Kasumi-1 (cell line): ENCODE results near the gene LMO2.
A peak's percentile ranks its signal among the peaks of the same experiment; 100 is the strongest.
"Not testable (repeated sequence)": the region's sequence is repeated elsewhere in the genome, so short reads cannot be mapped to it uniquely, and the experiment has no call there.

Experiments
- DNase-seq, 2 experiments: peaks; one replicate each; lab custom pipeline; 2025; lab: John Stamatoyannopoulos, UW

LMO2 gene

GRCh38 chr11:33891714-33892327, at the start of gene LMO2:
LMO2 (minus strand) TSS chr11:33892076; CDS start chr11:33869716, 22,360 bp downstream.
- peak; percentile 88 to 92 for DNase-seq

GRCh38 chr11:33940538-33940815, 48.6 kb upstream of the LMO2 start:
- no peak for DNase-seq

GRCh38 chr11:33936725-33937604, 45.1 kb upstream of the LMO2 start:
- no peak for DNase-seq

GRCh38 chr11:33935461-33936456, 43.9 kb upstream of the LMO2 start:
- DNase-seq, result no peak

GRCh38 chr11:33935005-33935404, 43.1 kb upstream of the LMO2 start:
- no peak for DNase-seq

GRCh38 chr11:33934450-33934849, 42.6 kb upstream of the LMO2 start:
- no peak for DNase-seq

- no peak for DNase-seq
Observed at GRCh38 chr11:33933602-33934001, 41.7 kb upstream of the LMO2 start.

- DNase-seq, result peak; percentile 13 to 42
Observed at GRCh38 chr11:33932721-33933120, 40.8 kb upstream of the LMO2 start.

GRCh38 chr11:33931739-33932366, 40.0 kb upstream of the LMO2 start:
- DNase-seq, result not testable (repeated sequence)

GRCh38 chr11:33931067-33931466, 39.2 kb upstream of the LMO2 start:
- no peak for DNase-seq

- peak; percentile 95 to 96 for DNase-seq
Observed at GRCh38 chr11:33930317-33931021, 38.6 kb upstream of the LMO2 start.

- DNase-seq, result no peak
Observed at GRCh38 chr11:33928564-33928963, 36.7 kb upstream of the LMO2 start.

GRCh38 chr11:33926671-33927552, 35.0 kb upstream of the LMO2 start:
- no peak for DNase-seq

GRCh38 chr11:33924341-33924740, 32.5 kb upstream of the LMO2 start:
- DNase-seq, result no peak

GRCh38 chr11:33923626-33924025, 31.8 kb upstream of the LMO2 start:
- no peak for DNase-seq

- no peak for DNase-seq
Observed at GRCh38 chr11:33920838-33921613, 29.1 kb upstream of the LMO2 start.

- DNase-seq, result peak in 1 of 2 experiments; percentile 27
Observed at GRCh38 chr11:33919645-33920044, 27.8 kb upstream of the LMO2 start.

GRCh38 chr11:33917402-33917801, 25.5 kb upstream of the LMO2 start:
- not testable (repeated sequence) for DNase-seq

- no peak for DNase-seq
Observed at GRCh38 chr11:33916736-33917135, 24.9 kb upstream of the LMO2 start.
